Spleen (tissue), 11 donors: ENCODE measurements around the gene NME9. TPM values are rescaled to one million over a fixed set of nuclear protein-coding genes. Genes with fewer than 3 reads are reported as not detected.

Source experiments
- DNase-seq: peaks from one replicate; pipeline ENCODE4 v3.0.0-alpha.2; 2020
- H3K27ac ChIP-seq, 8 donors: fragments of 200-600 bp; sonication (generic) in 7 of 8; 1 replicate in 4 of 8; 2 replicates in 4 of 8; pipeline versions ENCODE4 v1.5.0 to v1.8.0; 2016 to 2021; ENCODE audit warnings: inconsistent platforms in 4 of 8, mild to moderate bottlenecking in 4 of 8, moderate library complexity in 1 of 8
- H3K27me3 ChIP-seq, 7 donors: fragments of 200-600 bp; sonication (generic) in 6 of 7; replicated peaks in 1 of 7; 1 replicate in 4 of 7; 2 replicates in 3 of 7; pipeline versions ENCODE4 v1.5.0 to v1.8.0; 2016 to 2021; ENCODE audit warnings: inconsistent platforms in 3 of 7, mild to moderate bottlenecking in 1 of 7
- H3K36me3 ChIP-seq, 6 donors: fragments of 200-600 bp; sonication (generic) in 5 of 6; 1 replicate in 4 of 6; 2 replicates in 2 of 6; pipeline versions ENCODE4 v1.5.0 to v1.8.0; 2016 to 2021; ENCODE audit warnings: inconsistent platforms in 2 of 6
- H3K4me1 ChIP-seq, 6 donors: fragments of 200-600 bp; sonication (generic) in 5 of 6; 1 replicate in 3 of 6; 2 replicates in 3 of 6; pipeline versions ENCODE4 v1.5.0 to v1.8.0; 2016 to 2021; ENCODE audit warnings: inconsistent platforms in 3 of 6
- H3K4me3 ChIP-seq, 8 donors: fragments of 200-600 bp; sonication (generic) in 7 of 8; 1 replicate in 4 of 8; 2 replicates in 4 of 8; pipeline versions ENCODE4 v1.5.0 to v1.8.0; 2016 to 2021; ENCODE audit warnings: inconsistent platforms in 4 of 8, mild to moderate bottlenecking in 4 of 8, moderate library complexity in 2 of 8
- H3K9me3 ChIP-seq, 8 donors: fragments of 200-600 bp; sonication (generic) in 7 of 8; 1 replicate in 4 of 8; 2 replicates in 4 of 8; pipeline versions ENCODE4 v1.5.0 to v1.8.0; 2016 to 2021; ENCODE audit warnings: inconsistent platforms in 4 of 8
- CTCF ChIP-seq, 11 experiments: fragments of 200-600 bp in 7 of 11; fragments of 450-650 bp in 4 of 11; sonication (generic) in 4 of 11; IDR thresholded peaks in 8 of 11; conservative IDR thresholded peaks in 3 of 11; 1 replicate in 7 of 11; 2 replicates in 4 of 11; pipeline versions ENCODE4 v1.4.0 to v1.8.0; 2016 to 2021; ENCODE audit warnings: antibody characterized with exemption in 11 of 11, inconsistent platforms in 4 of 11, mild to moderate bottlenecking in 1 of 11
- POLR2A ChIP-seq, 3 donors: fragments of 450-650 bp; IDR thresholded peaks; one replicate each; pipeline ENCODE4 v1.5.1; 2017; ENCODE audit warnings: antibody characterized with exemption in 3 of 3, mild to moderate bottlenecking in 1 of 3
- POLR2AphosphoS5 ChIP-seq, 3 donors: sonication (generic); formaldehyde crosslinking; IDR thresholded peaks; one replicate each; pipeline ENCODE4 v1.5.1; 2017; ENCODE audit warnings: antibody characterized with exemption in 3 of 3
- WGBS, 5 donors: extraction: QIAGEN DNeasy Blood & Tissue Kit in 3 of 5; methylation state at CpG; one replicate each; pipeline versions ENCODE4 v1.1.5 to v1.1.7; 2013 to 2018; 5-methylcytosine and 5-hydroxymethylcytosine counted together
- intact Hi-C: fragments of 100-400 bp; cut with DNase I; formaldehyde crosslinking; loops from one replicate; pipeline ENCODE4 v1.15.0; 2023; ENCODE audit warnings: low total_unique reads
- polyA plus RNA-seq, 3 donors: library from polyadenylated mRNA; stranded (reverse); fragments of 200-250 nt; gene quantifications; one replicate each; pipeline ENCODE4 v1.2.1, GENCODE V29; 2013
- total RNA-seq, 7 donors: library from RNA; depleted of rRNA in 3 of 7; stranded (reverse); fragments of >200 nt in 3 of 7; fragmentation: NEBNext Ultra II Directional in 4 of 7; extraction: Animal tissue kit (Norgen Biotek cat#: 25700) in 4 of 7; gene quantifications; one replicate each; pipeline versions ENCODE4 v1.1.0 to v1.2.1, GENCODE V29; 2016 to 2021
- donor health status: healthy with polysubstance abuse.
- donor health status: DM: no; HTN: no; CAD: no; lungs with moderate emphysema.
- donor health status: DM: no; HTN: no; CAD: no.
- donor health status: Bipolar disorder and iron deficiency.
- donor health status: healthy.
- donor health status: DM: no; HTN: no; CAD: no.
- donor health status: DM: yes; HTN: yes; CAD: no.

Gene NME9
- total and polyA plus RNA-seq, 10 donors, result 0.14 to 4.1 (median 0.44) TPM; not detected in 4

- Histone ChIP-seq H3K9me3 (peaks cover 0 to 10% (median 0%) of the 10 kb centered on the region in 8 donors), H3K27ac (no peak overlapping the region), H3K36me3 (no peaks in the 10 kb centered on the region), H3K4me1 (peaks cover 0 to 27% (median 11%) of the 10 kb centered on the region in 6 donors), H3K27me3 (peaks cover 0 to 40% (median 0%) of the 10 kb centered on the region in 7 donors), H3K4me3 (no peak overlapping the region)
- TF ChIP-seq POLR2AphosphoS5 (IDR thresholded peaks at IDR 0.05) (no peak), CTCF (IDR thresholded peaks at IDR 0.05 in 8 of 11, conservative IDR thresholded peaks at IDR 0.05 in 3 of 11) (no peak), POLR2A (IDR thresholded peaks at IDR 0.05) (no peak)
- WGBS, 5 donors, result 88 to 94% (median 88%) methylated on average over 7 of the region's 7 CpGs
- intact Hi-C loops, result no loop called here
- DNase-seq, result no peak
Measured at GRCh38 chr3:138373087-138373735, 43.6 kb upstream of the NME9 start.

GRCh38 chr3:138371070-138371965, 41.7 kb upstream of the NME9 start:
- H3K4me1 ChIP-seq, result peaks cover 0 to 41% (median 23%) of the 10 kb centered on the region in 6 donors
- WGBS, 5 donors, result 64 to 71% (median 68%) methylated on average over 9 of the region's 9 CpGs

GRCh38 chr3:138370321-138370720, 40.7 kb upstream of the NME9 start:
- peak; percentile 59 for DNase-seq
- intact Hi-C loops, result no loop called here
- no peak overlapping the region for H3K4me3 ChIP-seq
- peaks cover 0 to 10% (median 0%) of the 10 kb centered on the region in 8 donors for H3K9me3 ChIP-seq
- H3K36me3 ChIP-seq, result no peaks in the 10 kb centered on the region
- no peak overlapping the region for H3K27ac ChIP-seq
- TF ChIP-seq POLR2A (IDR thresholded peaks at IDR 0.05) (no peak), POLR2AphosphoS5 (IDR thresholded peaks at IDR 0.05) (no peak), CTCF (IDR thresholded peaks at IDR 0.05 in 8 of 11, conservative IDR thresholded peaks at IDR 0.05 in 3 of 11) (no peak)
- WGBS, 5 donors, result 81 to 94% (median 87%) methylated on average over 8 of the region's 8 CpGs
- H3K27me3 ChIP-seq, result peaks cover 0 to 48% (median 0%) of the 10 kb centered on the region in 7 donors
- H3K4me1 ChIP-seq, result peaks cover 0 to 51% (median 27%) of the 10 kb centered on the region in 6 donors

More at GRCh38 chr3:138371070-138371965, 41.7 kb upstream of the NME9 start:
- no peaks in the 10 kb centered on the region for H3K36me3 ChIP-seq
- H3K27me3 ChIP-seq, result peaks cover 0 to 47% (median 0%) of the 10 kb centered on the region in 7 donors
- TF ChIP-seq POLR2A (IDR thresholded peaks at IDR 0.05), result no peak
- TF ChIP-seq CTCF (IDR thresholded peaks at IDR 0.05 in 8 of 11, conservative IDR thresholded peaks at IDR 0.05 in 3 of 11), result no peak
- no peak for TF ChIP-seq POLR2AphosphoS5 (IDR thresholded peaks at IDR 0.05)
- H3K9me3 ChIP-seq, result peaks cover 0 to 10% (median 0%) of the 10 kb centered on the region in 8 donors
- no peak overlapping the region for H3K27ac ChIP-seq
- intact Hi-C loops, result no loop called here
- peak; percentile 20 for DNase-seq
- H3K4me3 ChIP-seq, result no peak overlapping the region
